Measurements from ENCODE around the gene CYP11A1. TPM values are rescaled to one million over a fixed set of nuclear protein-coding genes. Genes with fewer than 3 reads are reported as not detected.

The CYP11A1 gene
- polyA plus RNA-seq (2013, experiment 1 of 4): 1.9 TPM
- polyA plus RNA-seq (2013, experiment 2 of 4): 2.2 TPM
- 1.9 TPM for polyA plus RNA-seq (2013, experiment 3 of 4)
- polyA plus RNA-seq (2013, experiment 4 of 4): 2.6 TPM

GRCh38 chr15:74367296-74367854 lies at the start of gene CYP11A1:
Gene CYP11A1 (minus strand): TSS chr15:74367646. CDS start chr15:74367585, 61 bp downstream.
- WGBS, 2 experiments: 92 to 93% methylated on average over 12 of the region's 12 CpGs

DNA sequence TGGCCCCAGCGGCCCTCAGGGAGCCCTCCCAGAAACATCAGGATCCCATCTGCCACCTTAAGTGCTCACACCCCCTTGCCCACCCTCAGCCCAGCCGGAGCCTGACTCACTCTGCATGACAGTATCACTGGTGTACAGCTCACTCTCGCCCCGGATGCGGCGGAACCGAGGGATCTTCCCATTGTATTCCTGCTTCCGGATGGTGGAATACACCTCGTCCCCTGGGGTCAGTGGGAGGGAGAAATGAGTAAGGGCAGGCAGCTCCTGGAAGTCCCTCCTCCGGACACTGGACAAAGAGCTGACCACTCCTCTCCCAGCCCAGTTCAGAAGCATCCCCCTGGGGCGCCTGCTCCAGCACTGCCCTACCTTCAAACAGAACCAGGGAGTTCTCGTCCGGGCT lies 49.8 kb upstream of the CYP11A1 start:
- WGBS, 2 experiments: 91% methylated on average over 13 of the region's 13 CpGs
- Histone ChIP-seq H3K27ac (ENCODE audit: insufficient read depth, low read depth, low read length, poor library complexity, severe bottlenecking) (no peak overlapping the region), H3K9me3 (ENCODE audit: control insufficient read depth, low read length) (no peaks in the 10 kb centered on the region), H3K4me3 (ENCODE audit: insufficient read depth, low read depth, low read length) (no peak overlapping the region), H3K36me3 (ENCODE audit: control insufficient read depth, insufficient read depth, low read length) (peaks cover 10% of the 10 kb centered on the region), H3K4me1 (ENCODE audit: control insufficient read depth, insufficient read depth, low read length) (peaks cover 22% of the 10 kb centered on the region), H3K27me3 (ENCODE audit: control insufficient read depth, insufficient read depth, low read length, poor library complexity, severe bottlenecking) (no peaks in the 10 kb centered on the region)

More at GRCh38 chr15:74367296-74367854, at the start of gene CYP11A1:
- H3K27me3 ChIP-seq (ENCODE audit: control insufficient read depth, insufficient read depth, low read length, poor library complexity, severe bottlenecking): peaks cover 38% of the 10 kb centered on the region
- no peak within 1 kb of the TSS for H3K27ac ChIP-seq (ENCODE audit: insufficient read depth, low read depth, low read length, poor library complexity, severe bottlenecking)
- no peaks in the 10 kb centered on the region for H3K9me3 ChIP-seq (ENCODE audit: control insufficient read depth, low read length)
- H3K4me3 ChIP-seq (ENCODE audit: insufficient read depth, low read depth, low read length): no peak within 1 kb of the TSS
- H3K4me1 ChIP-seq (ENCODE audit: control insufficient read depth, insufficient read depth, low read length): peaks cover 11% of the 10 kb centered on the region
- no peaks in the 10 kb centered on the region for H3K36me3 ChIP-seq (ENCODE audit: control insufficient read depth, insufficient read depth, low read length)

DNA sequence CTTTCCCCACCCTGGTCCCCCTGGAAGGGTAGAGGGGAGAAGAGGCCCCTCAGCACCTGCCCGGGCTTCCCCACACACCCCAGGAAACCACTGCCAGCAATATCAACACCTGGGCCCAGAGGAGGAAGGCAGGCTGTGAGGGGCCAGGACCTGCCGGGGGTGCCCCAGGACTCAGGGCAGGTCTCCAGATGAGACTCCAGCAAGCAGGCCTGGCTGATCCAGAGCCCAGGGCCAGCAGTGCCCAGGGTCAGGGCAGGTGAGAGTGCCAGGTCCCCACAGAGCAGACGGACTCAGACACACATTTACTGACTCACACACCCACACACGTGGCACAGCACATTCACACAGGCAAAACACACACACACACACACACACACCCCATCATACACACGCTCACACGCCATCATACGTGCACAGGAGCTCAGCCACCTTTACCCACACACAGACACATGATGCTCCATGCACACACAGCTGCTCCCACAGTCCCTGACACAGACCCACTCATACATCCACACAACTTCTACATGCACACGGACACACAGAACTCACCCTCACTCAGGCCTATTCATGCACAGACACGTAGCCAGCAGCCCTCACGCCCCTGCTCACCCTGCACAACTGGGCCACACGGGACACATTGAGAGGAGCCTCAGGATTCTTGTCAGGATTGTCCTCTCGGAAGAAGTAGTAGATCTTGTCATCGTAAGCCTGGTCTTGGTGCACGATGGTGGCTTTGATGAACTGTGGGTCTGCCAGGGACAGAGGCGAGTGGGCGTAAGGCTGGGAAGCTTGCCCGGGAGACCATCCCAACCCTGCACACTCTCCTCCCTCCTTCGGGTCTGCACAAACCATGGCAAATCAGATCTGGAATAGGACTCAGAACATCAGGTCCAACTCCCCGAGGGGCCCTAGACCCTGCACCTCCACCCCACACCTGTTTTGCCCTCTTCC lies 48.8 kb upstream of the CYP11A1 start:
- Histone ChIP-seq H3K27ac (ENCODE audit: insufficient read depth, low read depth, low read length, poor library complexity, severe bottlenecking) (no peak overlapping the region), H3K4me3 (ENCODE audit: insufficient read depth, low read depth, low read length) (no peak overlapping the region), H3K4me1 (ENCODE audit: control insufficient read depth, insufficient read depth, low read length) (peaks cover 12% of the 10 kb centered on the region), H3K27me3 (ENCODE audit: control insufficient read depth, insufficient read depth, low read length, poor library complexity, severe bottlenecking) (no peaks in the 10 kb centered on the region), H3K36me3 (ENCODE audit: control insufficient read depth, insufficient read depth, low read length) (peaks cover 10% of the 10 kb centered on the region), H3K9me3 (ENCODE audit: control insufficient read depth, low read length) (no peaks in the 10 kb centered on the region)
- 94% methylated on average over 19 of the region's 19 CpGs for WGBS, 2 experiments

GRCh38 chr15:74414603-74415338 lies 47.3 kb upstream of the CYP11A1 start:
- H3K27me3 ChIP-seq (ENCODE audit: control insufficient read depth, insufficient read depth, low read length, poor library complexity, severe bottlenecking): no peaks in the 10 kb centered on the region
- peaks cover 15% of the 10 kb centered on the region for H3K36me3 ChIP-seq (ENCODE audit: control insufficient read depth, insufficient read depth, low read length)
- no peak overlapping the region for H3K4me3 ChIP-seq (ENCODE audit: insufficient read depth, low read depth, low read length)
- WGBS, 2 experiments: 94 to 96% methylated on average over 12 of the region's 12 CpGs
- no peaks in the 10 kb centered on the region for H3K9me3 ChIP-seq (ENCODE audit: control insufficient read depth, low read length)
- peaks cover 3% of the 10 kb centered on the region for H3K4me1 ChIP-seq (ENCODE audit: control insufficient read depth, insufficient read depth, low read length)
- no peak overlapping the region for H3K27ac ChIP-seq (ENCODE audit: insufficient read depth, low read depth, low read length, poor library complexity, severe bottlenecking)

GRCh38 chr15:74414081-74414580 lies 46.7 kb upstream of the CYP11A1 start:
- Histone ChIP-seq H3K4me3 (ENCODE audit: insufficient read depth, low read depth, low read length) (no peak overlapping the region), H3K4me1 (ENCODE audit: control insufficient read depth, insufficient read depth, low read length) (peaks cover 3% of the 10 kb centered on the region), H3K27me3 (ENCODE audit: control insufficient read depth, insufficient read depth, low read length, poor library complexity, severe bottlenecking) (no peaks in the 10 kb centered on the region), H3K9me3 (ENCODE audit: control insufficient read depth, low read length) (no peaks in the 10 kb centered on the region), H3K27ac (ENCODE audit: insufficient read depth, low read depth, low read length, poor library complexity, severe bottlenecking) (no peak overlapping the region), H3K36me3 (ENCODE audit: control insufficient read depth, insufficient read depth, low read length) (peaks cover 15% of the 10 kb centered on the region)
- WGBS, 2 experiments: 89 to 96% methylated on average over 5 of the region's 5 CpGs

DNA sequence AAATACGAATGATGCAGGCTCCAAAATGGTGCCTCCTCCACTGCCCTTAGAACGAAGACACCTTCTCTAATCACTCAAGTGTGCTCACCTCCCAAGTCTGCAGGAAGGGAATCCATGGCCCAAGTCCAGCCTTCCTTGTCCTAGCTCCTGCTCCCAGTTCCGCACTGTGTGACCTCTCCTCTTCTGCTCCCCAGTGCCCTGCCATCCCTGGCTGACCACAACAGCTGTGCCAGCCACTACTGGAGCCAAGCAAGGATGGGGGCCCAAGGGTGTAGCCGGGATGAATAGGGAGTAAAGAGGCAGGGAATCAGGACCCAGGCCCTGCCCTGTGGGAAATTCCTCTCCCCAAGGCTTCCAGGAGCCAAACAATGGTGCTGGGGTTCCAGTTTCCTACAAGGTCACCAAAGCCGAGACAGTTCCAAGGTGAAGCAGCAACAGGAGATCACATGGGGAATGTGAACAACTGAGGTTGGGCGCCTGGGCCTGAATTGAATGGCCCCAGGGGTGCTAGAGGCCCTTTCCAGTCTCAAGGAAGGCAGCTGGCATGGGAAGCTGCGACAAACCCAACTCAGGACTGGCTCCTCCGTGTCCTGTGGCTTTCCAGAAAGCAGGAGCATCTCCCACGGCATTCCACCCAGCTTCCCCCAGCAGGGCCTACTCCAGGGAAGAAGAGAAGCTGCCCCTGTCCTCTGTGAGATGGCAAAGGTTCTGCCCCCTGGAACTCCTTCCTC lies 46.1 kb upstream of the CYP11A1 start:
- Histone ChIP-seq H3K4me3 (ENCODE audit: insufficient read depth, low read depth, low read length) (no peak overlapping the region), H3K27ac (ENCODE audit: insufficient read depth, low read depth, low read length, poor library complexity, severe bottlenecking) (no peak overlapping the region), H3K36me3 (ENCODE audit: control insufficient read depth, insufficient read depth, low read length) (peaks cover 15% of the 10 kb centered on the region), H3K27me3 (ENCODE audit: control insufficient read depth, insufficient read depth, low read length, poor library complexity, severe bottlenecking) (no peaks in the 10 kb centered on the region), H3K9me3 (ENCODE audit: control insufficient read depth, low read length) (no peaks in the 10 kb centered on the region), H3K4me1 (ENCODE audit: control insufficient read depth, insufficient read depth, low read length) (peaks cover 4% of the 10 kb centered on the region)
- 90 to 92% methylated on average over 9 of the region's 9 CpGs for WGBS, 2 experiments

DNA sequence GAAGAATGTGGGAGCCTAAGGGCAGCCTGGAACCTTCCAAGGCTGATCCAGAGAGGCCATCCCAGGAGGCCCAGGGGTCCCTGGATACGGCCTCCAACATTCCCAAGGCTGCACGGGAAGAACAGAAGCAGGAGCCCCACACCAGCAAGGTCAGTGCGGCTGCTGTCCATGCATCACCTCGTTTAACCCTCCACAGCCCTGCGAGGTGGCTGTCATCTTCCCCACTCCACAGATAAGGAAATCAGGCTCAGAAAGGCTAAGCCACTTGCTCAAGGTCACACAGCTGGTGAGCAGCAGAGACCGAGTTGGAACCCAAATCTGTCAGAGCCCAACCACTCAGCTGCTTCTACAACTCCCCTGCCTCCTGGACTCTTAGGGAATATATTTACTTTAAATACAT lies 44.7 kb upstream of the CYP11A1 start:
- peaks cover 15% of the 10 kb centered on the region for H3K36me3 ChIP-seq (ENCODE audit: control insufficient read depth, insufficient read depth, low read length)
- WGBS, 2 experiments: 76 to 89% methylated on average over 6 of the region's 6 CpGs
- no peaks in the 10 kb centered on the region for H3K9me3 ChIP-seq (ENCODE audit: control insufficient read depth, low read length)
- H3K27ac ChIP-seq (ENCODE audit: insufficient read depth, low read depth, low read length, poor library complexity, severe bottlenecking): no peak overlapping the region
- no peaks in the 10 kb centered on the region for H3K27me3 ChIP-seq (ENCODE audit: control insufficient read depth, insufficient read depth, low read length, poor library complexity, severe bottlenecking)
- H3K4me1 ChIP-seq (ENCODE audit: control insufficient read depth, insufficient read depth, low read length): peaks cover 16% of the 10 kb centered on the region
- H3K4me3 ChIP-seq (ENCODE audit: insufficient read depth, low read depth, low read length): no peak overlapping the region

- no peaks in the 10 kb centered on the region for H3K27me3 ChIP-seq (ENCODE audit: control insufficient read depth, insufficient read depth, low read length, poor library complexity, severe bottlenecking)
- H3K36me3 ChIP-seq (ENCODE audit: control insufficient read depth, insufficient read depth, low read length): peaks cover 15% of the 10 kb centered on the region
- no peak overlapping the region for H3K4me3 ChIP-seq (ENCODE audit: insufficient read depth, low read depth, low read length)
- H3K9me3 ChIP-seq (ENCODE audit: control insufficient read depth, low read length): no peaks in the 10 kb centered on the region
- peaks cover 21% of the 10 kb centered on the region for H3K4me1 ChIP-seq (ENCODE audit: control insufficient read depth, insufficient read depth, low read length)
- 95 to 96% methylated on average over 12 of the region's 12 CpGs for WGBS, 2 experiments
- no peak overlapping the region for H3K27ac ChIP-seq (ENCODE audit: insufficient read depth, low read depth, low read length, poor library complexity, severe bottlenecking)
Measured at GRCh38 chr15:74411686-74412085, 44.2 kb upstream of the CYP11A1 start.

DNA sequence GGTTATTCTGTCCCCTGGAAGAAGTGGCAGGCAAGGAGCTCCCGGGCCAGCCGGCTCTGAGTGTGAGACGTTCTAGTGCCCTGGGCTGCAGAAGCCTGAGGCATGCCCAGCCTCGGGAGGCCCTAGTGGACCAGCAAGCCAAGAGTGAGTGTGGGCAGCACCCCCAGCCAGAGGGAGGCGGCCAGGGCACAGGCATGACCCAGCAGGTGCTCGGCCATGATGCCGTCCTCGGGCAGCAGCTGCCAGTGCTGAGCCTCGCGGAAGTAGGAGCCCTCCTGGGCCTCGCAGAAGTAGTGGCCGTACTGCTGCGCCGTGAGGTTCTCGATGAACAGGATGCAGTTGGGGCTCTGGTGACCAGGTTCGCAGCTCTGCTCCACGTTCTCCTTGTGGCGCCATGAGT lies 43.1 kb upstream of the CYP11A1 start:
- H3K4me1 ChIP-seq (ENCODE audit: control insufficient read depth, insufficient read depth, low read length): peaks cover 25% of the 10 kb centered on the region
- no peaks in the 10 kb centered on the region for H3K9me3 ChIP-seq (ENCODE audit: control insufficient read depth, low read length)
- H3K4me3 ChIP-seq (ENCODE audit: insufficient read depth, low read depth, low read length): no peak overlapping the region
- no peaks in the 10 kb centered on the region for H3K27me3 ChIP-seq (ENCODE audit: control insufficient read depth, insufficient read depth, low read length, poor library complexity, severe bottlenecking)
- H3K27ac ChIP-seq (ENCODE audit: insufficient read depth, low read depth, low read length, poor library complexity, severe bottlenecking): no peak overlapping the region
- peaks cover 13% of the 10 kb centered on the region for H3K36me3 ChIP-seq (ENCODE audit: control insufficient read depth, insufficient read depth, low read length)
- WGBS, 2 experiments: 95% methylated on average over 18 of the region's 18 CpGs
